LNCAP (cell line): ENCODE data around the gene RNF112.

Experiments used
- TF ChIP-seq, protein P1 (sequence below): fragments of 450-650 bp; IDR thresholded peaks from 2 replicates; pipeline ENCODE4 v1.5.1; 2017; ENCODE audit warnings: mild to moderate bottlenecking

Gene RNF112

DNA sequence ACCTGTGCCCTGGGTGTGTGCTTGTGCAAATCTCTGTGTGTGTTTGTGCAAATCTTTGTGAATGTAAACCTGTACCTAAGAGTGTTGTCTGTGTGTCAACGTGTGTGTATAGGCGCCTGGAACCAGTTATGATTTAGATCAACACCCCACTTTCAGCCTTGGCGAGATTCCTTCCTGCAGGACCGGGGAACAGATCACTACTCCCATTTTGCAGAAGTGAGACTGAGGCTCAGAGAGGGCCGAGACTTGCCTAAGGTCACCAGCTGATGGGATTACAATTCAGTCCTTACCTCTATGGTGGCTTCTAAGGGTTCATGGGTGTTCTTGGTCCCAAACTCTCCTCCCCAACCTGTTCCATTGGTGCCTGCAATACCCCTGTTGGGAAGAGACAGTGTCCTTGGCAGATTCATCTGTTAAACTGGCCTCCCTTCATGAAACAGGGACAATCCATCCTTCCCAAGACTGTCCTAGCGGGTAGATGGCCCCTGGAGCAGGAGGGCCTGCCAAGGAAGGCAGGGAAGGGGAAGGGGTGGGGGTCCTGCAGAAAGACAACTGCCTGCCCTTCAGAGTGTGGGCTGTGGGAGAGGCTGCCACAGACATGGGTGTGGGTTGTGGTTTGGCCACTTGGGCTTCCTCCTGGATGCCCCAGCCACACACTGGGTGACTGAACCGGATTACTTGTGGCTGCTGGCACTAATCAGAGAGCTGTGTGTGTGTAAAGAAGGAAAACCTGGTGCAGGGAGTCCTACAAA, 39.6 kb upstream of the RNF112 start:
- TF ChIP-seq, protein P1, sequence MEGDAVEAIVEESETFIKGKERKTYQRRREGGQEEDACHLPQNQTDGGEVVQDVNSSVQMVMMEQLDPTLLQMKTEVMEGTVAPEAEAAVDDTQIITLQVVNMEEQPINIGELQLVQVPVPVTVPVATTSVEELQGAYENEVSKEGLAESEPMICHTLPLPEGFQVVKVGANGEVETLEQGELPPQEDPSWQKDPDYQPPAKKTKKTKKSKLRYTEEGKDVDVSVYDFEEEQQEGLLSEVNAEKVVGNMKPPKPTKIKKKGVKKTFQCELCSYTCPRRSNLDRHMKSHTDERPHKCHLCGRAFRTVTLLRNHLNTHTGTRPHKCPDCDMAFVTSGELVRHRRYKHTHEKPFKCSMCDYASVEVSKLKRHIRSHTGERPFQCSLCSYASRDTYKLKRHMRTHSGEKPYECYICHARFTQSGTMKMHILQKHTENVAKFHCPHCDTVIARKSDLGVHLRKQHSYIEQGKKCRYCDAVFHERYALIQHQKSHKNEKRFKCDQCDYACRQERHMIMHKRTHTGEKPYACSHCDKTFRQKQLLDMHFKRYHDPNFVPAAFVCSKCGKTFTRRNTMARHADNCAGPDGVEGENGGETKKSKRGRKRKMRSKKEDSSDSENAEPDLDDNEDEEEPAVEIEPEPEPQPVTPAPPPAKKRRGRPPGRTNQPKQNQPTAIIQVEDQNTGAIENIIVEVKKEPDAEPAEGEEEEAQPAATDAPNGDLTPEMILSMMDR: no peak

DNA sequence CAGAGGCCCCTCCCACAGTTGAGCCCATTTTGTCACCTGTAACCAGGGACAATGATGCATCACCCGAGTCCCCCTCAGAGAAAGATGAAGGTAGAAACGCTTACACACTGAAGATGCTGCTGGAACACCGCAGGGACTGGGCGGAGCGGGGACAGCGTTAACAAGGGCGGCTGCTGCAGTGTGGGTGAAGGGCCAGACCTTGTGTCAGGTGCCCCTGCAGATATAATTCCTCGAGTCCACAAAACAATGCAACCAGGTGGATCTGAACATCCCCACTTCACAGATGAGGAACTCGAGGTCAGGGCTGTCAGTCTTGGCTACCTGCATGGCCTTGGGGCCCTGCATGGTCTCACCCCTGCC, 39.0 kb upstream of the RNF112 start:
- TF ChIP-seq, protein P1: no peak

DNA sequence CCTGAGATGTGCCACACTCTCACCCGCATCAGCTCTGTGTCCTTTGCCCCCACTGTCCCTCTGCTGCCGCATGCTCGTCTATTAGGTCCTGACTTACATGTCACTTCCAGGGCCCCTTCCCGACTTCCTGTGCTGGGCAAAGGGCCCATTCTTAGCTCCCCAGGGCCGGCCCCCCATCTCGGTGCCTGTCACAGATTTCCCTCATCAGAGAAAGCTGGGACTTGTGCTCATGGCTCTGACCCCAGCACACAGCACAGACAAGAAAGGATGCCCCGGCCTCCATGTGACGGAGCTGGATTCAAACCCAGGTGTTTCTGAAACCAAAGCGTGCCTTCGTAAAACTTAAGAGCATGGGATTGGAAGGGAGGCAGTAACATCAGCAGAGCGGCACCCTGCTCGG, 38.6 kb upstream of the RNF112 start:
- TF ChIP-seq, protein P1: no peak

DNA sequence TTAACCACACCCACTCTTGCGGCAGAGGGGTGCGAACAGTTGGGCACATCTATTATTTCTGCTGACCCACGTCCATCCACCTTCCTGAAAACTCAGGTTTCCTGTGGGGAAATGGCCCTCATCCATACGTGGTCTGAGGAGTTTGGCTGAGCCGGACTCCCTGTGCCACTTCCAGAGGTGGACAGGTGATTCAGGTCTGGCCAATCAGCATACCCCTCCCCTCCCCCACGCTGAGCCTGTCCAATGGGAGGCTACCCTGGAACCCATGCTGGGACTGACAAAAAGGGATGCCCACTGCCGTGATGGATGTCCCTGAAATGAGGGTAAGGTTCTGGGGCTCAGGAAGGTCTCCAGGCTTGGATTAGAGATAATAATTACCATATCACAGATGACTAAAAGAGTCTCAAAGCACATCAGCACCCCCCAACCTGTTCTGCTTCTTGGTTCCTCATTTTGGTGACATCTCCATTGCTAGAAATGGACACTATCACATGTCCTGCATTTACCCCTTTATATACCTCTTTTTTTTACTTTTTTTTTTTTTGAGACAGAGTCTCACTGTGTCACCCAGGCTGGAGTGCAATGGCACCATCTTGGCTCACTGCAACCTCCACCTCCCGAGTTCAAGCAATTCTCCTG, 38.0 kb upstream of the RNF112 start:
- TF ChIP-seq, protein P1: no peak

DNA sequence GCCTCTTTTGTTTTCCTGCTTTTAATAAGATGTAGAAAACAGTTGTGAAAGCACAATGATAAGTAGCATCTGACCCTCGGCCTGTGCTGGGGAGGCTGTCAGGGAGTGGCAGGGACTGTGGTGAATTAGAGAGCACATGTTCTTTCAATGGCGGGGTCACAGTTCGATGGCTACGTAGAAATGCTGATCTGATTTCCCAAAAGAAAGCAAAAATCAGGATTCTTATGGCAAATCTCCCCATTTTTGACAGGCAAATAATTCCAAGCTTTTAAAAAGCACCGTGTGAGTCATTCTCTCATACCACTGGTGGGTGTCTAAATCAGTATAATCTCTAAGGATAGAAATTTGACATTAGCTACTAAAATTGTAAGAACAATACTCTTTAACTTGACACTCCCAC, 36.9 kb upstream of the RNF112 start:
- TF ChIP-seq, protein P1: no peak

DNA sequence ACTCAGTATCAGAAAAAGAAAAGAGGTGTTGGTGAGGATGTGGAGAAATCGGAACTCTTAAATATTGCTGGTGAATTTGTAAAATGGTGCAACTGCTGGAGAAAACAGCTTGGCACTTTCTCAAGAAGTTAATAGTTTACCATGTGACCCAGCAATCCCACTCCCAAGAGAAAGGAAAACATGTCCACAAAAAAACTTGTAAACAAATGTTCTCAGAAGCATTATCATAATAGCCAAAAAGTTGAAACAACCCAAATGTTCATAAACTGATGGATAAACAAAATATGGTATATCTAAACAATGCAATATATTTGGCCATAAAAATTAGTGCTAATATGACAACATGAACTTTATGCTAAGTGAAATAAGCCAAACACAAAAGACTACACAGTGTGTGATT, 35.3 kb upstream of the RNF112 start:
- TF ChIP-seq, protein P1: no peak

DNA sequence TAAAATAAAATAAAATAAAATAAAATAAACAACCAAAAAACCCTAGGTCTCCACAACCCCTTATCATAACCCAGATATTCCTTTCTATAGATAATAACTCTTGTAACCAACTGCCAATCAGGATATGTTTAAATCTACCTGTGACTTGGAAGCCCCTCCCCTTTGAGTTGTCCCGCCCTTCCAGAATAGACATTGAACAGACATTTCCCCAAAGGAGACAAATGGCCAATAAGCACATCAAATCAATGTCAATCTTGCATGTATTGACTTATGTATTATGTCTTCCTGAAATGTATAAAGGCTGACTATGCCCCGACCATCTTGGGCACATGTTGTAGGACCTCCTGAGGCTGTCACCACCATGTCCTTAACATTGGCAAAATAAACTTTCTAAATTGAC, 34.2 kb upstream of the RNF112 start:
- TF ChIP-seq, protein P1: no peak
